ENCODE data around the gene CMYA5.
"Not testable (repeated sequence)": the region's sequence is repeated elsewhere in the genome, so short reads cannot be mapped to it uniquely, and the experiment has no call there.

The CMYA5 gene

GRCh38 chr5:79689541-79690466 is at the start of gene CMYA5:
CMYA5 (plus strand) TSS chr5:79689836; CDS start chr5:79689908, 72 bp downstream.
- DNase-seq = no peak

GRCh38 chr5:79640571-79641055 is 49.0 kb upstream of the CMYA5 start:
- DNase-seq = no peak

GRCh38 chr5:79641414-79641813 is 48.2 kb upstream of the CMYA5 start:
- no peak for DNase-seq

- DNase-seq = no peak
Observed at GRCh38 chr5:79642210-79642609, 47.4 kb upstream of the CMYA5 start.

- DNase-seq = no peak
Observed at GRCh38 chr5:79653843-79654242, 35.8 kb upstream of the CMYA5 start.

GRCh38 chr5:79663212-79663611 is 26.4 kb upstream of the CMYA5 start:
- no peak for DNase-seq

GRCh38 chr5:79666758-79667157 is 22.9 kb upstream of the CMYA5 start:
- no peak for DNase-seq

- no peak for DNase-seq
Observed at GRCh38 chr5:79672392-79672791, 17.2 kb upstream of the CMYA5 start.

- not testable (repeated sequence) for DNase-seq
Observed at GRCh38 chr5:79676354-79676753, 13.3 kb upstream of the CMYA5 start.

GRCh38 chr5:79682102-79682501 is 7.5 kb upstream of the CMYA5 start:
- not testable (repeated sequence) for DNase-seq

GRCh38 chr5:79684782-79685181 is 4.9 kb upstream of the CMYA5 start:
- DNase-seq = no peak

GRCh38 chr5:79685627-79686026 is 4.0 kb upstream of the CMYA5 start:
- DNase-seq = no peak

- no peak for DNase-seq
Observed at GRCh38 chr5:79686799-79687198, 2.8 kb upstream of the CMYA5 start.

- DNase-seq = no peak
Observed at GRCh38 chr5:79687889-79688288, 1.7 kb upstream of the CMYA5 start.

GRCh38 chr5:79691007-79691406 is 1.4 kb downstream of the CMYA5 start:
- no peak for DNase-seq

- DNase-seq = no peak
Observed at GRCh38 chr5:79692596-79692995, 3.0 kb downstream of the CMYA5 start.

GRCh38 chr5:79694183-79694582 is 4.5 kb downstream of the CMYA5 start:
- DNase-seq = no peak

- no peak for DNase-seq
Observed at GRCh38 chr5:79694652-79695051, 5.0 kb downstream of the CMYA5 start.

GRCh38 chr5:79695526-79695925 is 5.9 kb downstream of the CMYA5 start:
- no peak for DNase-seq

GRCh38 chr5:79697222-79698170 is 7.9 kb downstream of the CMYA5 start:
- DNase-seq = no peak

- no peak for DNase-seq
Observed at GRCh38 chr5:79699763-79700400, 10.2 kb downstream of the CMYA5 start.

GRCh38 chr5:79702606-79703380 is 13.2 kb downstream of the CMYA5 start:
- DNase-seq = peak; percentile 24
